GM21528 (cell line): ENCODE results near the gene SRD5A3.

Source experiments
- ATAC-seq: cut with Tn5 transposase; IDR thresholded peaks from one replicate; pipeline ENCODE4 v1.9.1; 2021; ENCODE audit warnings: mild to moderate bottlenecking, moderate library complexity; ENCODE audit not compliant: unreplicated experiment, low FRiP score

Gene SRD5A3

DNA sequence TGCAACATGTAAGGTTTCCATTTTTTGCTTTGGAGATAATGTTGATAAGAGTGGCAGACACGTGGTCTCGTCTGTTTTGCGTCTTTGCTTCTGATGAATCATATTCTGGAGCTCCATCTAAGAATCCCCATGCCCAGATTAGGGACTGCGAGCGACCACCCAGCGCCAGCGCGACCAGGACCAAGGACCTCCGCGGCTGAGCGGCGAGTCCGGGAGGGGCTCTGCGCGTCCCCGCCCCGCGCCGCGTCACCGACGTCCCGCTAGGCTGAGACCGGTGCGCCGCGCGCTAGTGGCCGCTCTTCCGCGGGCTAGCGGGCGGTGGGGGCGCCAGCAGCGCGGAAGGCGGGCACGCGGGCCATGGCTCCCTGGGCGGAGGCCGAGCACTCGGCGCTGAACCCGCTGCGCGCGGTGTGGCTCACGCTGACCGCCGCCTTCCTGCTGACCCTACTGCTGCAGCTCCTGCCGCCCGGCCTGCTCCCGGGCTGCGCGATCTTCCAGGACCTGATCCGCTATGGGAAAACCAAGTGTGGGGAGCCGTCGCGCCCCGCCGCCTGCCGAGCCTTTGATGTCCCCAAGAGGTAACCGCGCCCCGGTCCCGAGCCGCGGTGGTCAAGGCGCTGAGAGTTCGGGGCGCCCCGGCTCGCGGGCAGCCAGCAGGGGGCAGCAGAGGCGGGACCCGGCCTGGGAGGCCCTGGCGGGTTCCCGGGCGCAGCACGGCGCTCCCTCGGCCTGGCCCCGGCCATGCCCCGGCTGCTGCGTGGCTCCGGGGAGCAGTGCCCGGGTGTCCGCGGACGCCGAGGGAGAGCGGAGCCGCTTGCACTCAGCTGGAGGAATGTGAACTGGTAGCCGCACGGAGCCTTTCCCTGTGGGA, at the start of gene SRD5A3:
Gene SRD5A3, plus strand, starts transcription at position 263 of the 871 bp plus-strand sequence. Its CDS starts 95 bp downstream, at position 358.
- peak; percentile 97 for ATAC-seq

DNA sequence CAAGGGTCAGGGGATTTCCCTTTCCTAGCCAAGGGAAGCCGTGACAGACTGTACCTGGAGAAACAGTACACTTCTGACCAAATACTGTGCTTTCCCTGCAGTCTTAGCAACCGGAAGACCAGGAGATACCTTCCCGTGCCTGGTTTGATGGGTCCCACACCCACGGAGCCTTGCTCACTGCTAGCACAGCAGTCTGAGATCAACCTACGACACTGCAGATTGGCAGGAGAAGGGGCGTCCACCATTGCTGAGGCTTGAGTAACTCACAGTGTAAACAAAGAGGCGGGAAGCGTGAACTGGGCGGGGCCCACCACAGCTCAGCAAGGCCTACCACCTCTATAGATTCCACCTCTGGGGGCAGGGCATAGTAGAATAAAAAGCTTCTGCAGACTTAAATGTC, 48.7 kb upstream of the SRD5A3 start:
- no peak for ATAC-seq

DNA sequence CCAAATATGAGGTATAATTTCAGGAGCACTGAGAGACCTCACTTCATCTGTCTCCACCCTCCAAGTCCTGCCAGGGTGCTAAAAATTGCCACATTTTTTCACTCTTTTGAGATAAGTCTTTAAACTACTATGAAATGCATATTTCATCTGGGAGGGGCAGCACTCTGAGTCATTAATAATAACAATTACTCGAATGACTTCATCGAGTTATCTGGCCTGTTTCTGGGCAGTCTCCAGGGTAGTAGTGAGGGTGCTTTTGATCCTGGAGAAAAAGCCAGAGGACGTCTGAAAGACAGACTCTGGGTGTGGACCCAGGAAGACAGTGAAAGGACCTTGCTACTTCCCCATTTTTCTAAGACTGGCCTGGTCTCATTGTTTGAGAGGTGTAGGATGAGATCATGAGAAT, 42.3 kb upstream of the SRD5A3 start:
- ATAC-seq, result no peak

DNA sequence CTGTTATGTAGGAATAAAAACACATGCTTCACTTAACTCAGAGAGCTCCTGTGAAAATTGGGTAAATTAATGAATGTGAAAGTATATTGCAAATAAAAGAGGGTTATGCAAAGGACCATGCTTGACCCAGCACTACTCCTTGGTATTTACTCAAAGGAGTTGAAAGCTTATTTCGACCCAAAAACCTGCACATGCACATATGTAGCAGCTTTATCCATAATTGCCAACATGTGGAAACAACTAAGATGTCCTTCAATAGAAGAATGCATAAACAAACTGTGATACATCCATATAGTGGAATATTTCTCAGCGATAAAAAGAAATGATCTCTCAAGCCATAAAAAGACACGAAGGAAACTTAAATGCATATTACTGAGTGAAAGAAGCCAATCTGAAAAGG, 41.7 kb upstream of the SRD5A3 start:
- ATAC-seq, result no peak

DNA sequence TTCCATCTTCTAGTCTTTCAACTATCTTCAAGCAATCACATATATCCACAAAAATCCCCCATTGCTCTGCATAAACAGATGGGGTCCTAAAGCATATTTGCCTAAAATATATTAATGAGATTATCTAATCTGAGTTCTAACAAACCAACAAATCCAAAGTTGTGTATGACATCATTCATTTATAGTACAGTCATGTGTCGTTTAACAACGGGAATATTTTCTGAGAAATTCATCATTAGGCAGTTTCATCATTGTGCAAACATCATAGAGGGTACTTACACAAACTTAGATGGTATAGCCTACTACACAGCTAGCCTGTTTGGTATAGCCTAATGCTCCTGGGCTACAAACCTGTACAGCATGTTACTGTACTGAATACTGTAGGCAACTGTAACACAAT, 38.0 kb upstream of the SRD5A3 start:
- ATAC-seq, result no peak

DNA sequence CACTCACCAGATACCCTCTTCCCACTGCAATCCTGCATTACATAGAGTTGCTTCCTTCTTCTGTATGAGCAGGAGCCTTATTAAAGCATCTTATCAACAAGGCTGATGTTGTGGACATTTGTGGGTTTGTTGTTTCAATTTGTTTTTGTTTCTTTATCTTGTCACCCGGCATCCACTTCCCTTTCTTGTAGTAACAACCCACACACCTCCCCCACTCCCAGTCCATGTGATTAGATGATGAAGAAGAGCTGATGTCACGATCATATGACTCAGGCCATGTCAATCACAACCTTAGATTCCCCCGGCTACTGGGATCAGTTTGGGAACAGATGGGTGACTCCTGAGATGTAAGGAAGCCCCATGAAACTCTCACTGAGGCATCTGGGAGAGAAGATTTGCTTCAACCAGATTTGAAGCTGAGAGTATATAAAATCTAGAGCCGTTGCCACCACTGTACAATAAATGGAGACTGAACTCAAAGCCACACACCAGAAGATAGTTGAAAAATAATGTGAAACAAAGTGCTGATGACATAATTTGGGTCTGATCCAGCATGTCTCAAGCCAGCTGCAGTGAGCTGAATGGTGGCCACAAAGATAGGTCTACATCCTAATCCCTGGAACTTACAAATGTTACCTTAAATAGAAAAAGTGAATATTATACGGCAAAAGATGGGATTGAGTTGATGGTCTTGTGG, 34.1 kb upstream of the SRD5A3 start:
- ATAC-seq, result no peak

DNA sequence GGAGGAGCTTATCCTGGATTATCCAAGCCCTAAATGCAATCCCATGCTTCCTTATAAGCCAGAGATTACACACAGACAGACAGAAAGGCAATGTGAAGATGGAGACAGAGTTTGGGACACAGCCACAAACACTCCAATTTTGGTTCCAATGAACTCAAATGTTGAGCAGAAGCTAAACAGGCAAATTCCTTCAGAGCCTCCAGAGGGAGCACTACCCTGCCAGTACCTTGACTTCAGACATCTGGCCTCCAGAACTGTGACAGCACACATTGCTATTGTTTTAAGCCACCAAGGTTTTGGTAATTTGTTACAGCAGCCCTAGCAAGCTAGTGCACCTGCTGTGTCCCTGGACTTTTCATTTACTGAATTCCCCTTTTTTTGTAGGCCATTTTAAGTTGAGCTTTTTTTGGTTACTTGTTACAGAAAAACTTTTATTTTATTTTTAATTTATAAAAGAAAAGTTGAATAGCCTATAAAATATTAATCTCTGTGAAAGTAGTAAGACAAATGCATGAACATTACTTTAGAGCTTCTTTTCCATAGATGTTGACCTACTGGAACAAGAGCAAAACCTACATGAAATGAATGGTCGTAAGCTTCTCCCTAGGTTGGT, 33.4 kb upstream of the SRD5A3 start:
- ATAC-seq, result peak; percentile 72

DNA sequence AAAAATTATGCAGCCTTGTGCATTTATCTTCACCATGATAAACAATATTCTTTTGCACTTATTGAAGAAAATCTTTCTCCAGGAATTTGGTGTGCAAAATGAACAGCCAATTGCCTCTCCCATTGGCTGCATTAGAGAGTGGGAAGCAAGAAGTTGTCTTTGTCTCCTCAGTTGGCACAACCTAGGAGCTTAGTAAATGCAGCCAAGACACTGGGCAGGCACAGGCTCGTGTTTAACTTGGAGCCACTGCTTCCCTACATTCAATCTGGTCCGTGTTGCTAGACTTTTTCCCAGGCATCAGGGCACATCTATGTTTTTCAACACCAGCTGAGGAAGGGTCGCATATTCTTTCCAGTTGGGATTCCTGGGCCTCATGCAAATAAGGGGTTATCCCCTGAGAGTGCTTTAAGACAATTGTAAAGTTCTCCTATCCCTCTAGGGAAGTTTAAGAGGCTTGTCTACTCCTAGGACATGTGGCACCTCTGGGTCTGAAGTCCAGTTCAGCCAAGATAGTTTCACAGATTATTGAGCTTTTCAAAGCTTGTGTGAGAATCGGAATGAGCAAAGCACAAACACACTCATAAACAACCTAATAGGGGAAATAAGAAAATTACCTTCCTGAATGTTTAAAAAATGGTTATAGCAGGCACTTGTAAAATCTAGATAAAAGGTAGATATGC, 31.8 kb upstream of the SRD5A3 start:
- ATAC-seq, result no peak

DNA sequence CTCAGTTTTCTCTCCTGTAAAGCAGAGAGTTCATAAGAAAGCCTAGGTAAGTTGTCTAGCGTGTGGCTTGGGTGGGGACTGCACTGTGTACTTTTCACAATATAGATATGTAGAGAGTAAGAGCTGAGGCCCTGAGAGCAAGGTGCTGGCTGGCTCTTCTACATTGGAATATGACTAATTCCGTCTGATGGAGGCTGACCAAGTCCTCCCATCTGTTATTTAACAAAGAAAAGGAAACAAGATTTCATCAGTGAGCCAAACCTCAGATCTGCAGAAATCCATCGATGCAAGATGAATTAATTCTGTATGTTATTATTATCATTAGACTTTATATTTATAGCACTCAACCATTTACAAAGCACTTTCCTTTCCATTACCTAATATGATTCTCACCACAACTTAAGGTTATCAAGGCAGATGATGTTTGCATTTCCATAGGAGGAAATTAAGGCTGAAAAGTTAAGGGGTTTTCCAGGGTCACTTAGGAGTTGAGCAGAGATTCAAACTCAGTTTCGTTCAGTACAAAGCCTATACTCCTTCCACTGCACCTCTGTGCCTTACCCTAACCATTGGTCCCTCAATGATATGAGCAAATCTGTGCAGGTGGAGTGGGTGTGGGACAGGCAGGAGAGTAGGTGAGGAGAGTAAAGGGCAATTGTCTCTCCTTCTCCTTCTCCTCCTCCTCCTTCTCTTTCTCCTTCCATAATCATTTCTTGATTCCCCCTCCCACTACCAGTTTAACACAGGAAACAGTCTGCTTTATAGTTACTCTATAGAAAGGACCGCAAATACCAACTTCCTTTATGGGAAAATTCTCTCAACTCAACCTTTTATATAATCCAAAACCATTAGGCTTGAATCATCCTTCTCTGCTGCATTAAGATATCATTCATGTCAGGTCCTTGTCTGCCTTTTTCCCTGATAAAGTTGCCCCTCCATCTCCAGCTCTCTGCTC, 27.6 kb upstream of the SRD5A3 start:
- no peak for ATAC-seq

DNA sequence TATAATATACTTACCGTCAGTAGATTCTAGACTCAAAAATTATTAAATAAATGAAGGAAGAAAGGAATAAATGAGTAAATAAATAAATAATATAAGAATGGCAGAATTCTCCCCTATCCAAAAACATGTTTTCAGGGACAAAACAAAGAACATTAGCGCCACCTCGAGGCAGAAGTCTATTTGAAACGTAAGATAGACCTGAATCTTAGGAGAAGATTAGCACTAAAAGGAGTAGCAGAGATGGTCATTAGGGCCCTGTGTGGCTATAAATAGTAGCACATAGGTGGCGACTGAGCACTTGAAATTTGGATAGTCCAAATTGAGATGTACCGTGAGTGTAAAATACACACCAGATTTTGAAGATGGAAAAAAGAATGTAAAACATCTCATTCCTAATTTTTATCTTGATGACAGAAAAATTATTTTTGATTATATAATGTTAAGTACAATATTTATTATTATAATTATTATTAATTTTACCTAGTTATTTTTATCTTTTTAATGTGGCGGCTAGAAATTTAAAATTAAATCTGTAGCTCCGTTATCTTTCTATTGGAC, 24.3 kb upstream of the SRD5A3 start:
- ATAC-seq, result no peak

DNA sequence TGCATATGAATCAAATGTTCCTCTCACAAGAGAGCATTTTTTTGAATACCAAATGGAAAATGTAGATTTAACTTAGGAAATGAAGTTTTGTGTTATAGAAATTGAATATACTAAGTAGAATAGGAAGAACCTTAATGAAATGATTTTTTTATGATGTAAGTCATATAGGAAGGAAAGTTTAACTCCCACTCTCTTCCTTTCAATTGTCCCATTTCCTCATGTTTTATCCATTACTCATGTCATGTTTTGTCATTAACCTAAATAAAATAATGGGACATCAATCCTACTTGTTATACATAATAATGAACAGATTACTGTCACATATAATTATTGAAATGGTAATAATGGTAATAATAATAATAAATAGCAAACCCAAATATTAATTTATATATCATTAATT, 22.7 kb upstream of the SRD5A3 start:
- ATAC-seq, result no peak

DNA sequence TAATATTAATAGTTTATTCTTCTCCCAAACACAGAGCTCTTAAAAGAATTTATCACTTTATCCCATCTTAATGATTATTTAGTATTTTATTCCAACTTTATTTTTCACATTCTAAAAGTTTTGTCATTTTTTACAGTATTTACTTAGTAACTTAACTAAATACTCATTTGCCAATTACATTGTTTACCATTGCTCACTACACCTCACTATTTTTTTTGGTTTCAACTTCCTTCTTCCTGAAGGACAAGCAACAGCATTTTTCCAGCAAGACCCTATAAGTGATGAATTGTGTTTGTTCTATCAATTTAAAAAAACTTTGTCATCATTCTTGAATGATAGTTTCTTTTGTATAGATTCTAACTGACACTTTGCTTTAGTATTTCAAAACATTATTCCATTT, 19.4 kb upstream of the SRD5A3 start:
- ATAC-seq, result no peak

DNA sequence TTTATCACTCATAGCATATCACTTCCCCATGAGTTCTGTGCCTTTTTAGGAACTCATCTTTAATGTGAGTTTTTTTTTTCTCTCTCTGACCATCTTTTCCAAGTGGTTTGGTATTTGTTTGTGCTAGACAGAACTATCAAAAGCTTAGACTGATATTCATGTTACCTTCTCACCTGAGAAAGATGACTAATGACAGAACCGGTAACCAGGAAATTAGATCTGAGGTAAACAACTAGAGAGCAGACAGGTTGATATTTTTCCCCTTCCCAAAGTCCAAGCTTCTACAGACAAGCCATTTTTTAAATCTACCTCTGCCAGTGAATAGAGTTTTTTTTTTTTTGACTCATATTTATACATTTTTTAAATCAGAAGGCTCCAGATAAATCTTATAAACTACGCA, 17.0 kb upstream of the SRD5A3 start:
- no peak for ATAC-seq

DNA sequence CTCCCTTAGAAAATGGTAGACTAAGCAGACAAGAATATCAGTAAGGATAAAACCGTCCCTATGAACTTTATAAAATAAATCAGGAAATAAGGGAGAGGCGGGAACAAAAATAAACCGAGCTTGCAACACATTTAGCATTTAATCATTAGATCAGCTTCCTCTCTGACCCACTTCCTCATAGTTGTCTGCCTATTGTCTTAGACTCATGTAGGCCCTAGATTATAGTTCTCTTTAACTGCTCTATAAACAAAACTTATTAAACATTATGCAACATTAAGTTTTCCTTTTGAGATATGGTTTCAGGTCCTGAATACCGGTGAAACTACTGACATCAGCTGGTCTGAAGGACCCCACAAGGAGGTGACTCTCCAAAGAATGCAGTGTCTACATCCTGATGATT, 15.8 kb upstream of the SRD5A3 start:
- no peak for ATAC-seq

DNA sequence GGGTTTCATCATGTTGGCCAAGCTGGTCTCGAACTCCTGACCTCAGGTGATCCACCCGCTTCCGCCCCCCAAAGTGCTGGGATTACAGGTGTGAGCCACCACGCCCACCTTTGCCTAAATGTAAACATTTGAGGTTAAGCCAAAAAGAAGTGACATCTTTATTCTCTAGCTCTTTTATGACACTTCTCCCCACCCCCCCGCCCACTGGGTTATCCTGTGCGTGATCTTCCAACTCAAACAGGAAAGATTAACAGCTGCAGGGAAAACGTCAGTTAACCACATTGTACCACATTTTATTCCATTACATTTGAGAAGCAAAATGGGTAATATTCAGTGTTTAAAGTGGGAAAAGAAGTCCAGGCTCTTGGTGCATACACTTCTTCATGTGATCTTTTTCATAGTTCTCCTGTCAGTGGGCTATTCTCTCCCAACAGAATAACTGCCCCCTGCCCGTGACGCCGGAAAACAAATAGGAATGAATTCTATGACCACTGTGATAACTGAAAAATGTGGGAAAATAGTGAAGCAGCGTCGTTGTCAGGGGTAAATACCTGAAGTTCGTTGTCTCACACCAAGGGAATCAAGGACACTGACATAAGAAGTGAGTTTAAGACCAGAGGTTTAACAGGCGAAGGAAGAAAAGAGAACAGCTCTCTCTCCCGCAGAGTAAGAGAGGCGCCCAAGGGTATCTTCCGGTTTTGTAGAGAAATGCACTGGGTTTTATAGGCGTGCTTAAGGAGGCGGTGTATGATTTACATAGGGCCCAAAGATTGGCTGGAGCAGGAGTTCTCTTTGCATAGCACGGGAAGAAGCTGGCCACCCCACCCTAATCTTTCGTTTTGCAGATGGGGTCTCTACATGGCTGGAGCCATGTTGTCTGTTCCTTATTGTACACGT, 9.7 kb upstream of the SRD5A3 start:
- ATAC-seq, result no peak

DNA sequence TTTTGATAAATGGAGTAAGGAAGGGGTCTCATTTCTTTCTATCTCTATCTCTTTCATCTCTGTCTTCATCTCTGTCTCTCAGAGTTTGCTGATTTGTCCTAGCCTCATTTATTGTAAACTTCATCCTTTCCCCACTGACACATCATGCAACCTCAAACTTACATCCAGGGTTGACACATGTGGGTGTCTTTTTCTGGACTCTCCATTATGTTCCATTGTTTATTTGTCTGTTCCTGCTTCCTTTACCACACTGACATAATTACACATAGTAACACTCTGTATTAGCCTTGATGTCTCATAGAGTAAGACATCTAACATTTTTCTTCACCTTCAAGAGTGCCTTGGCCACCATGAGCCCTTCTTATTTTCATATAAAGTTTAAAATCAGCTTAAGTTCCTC, 8.1 kb upstream of the SRD5A3 start:
- no peak for ATAC-seq

DNA sequence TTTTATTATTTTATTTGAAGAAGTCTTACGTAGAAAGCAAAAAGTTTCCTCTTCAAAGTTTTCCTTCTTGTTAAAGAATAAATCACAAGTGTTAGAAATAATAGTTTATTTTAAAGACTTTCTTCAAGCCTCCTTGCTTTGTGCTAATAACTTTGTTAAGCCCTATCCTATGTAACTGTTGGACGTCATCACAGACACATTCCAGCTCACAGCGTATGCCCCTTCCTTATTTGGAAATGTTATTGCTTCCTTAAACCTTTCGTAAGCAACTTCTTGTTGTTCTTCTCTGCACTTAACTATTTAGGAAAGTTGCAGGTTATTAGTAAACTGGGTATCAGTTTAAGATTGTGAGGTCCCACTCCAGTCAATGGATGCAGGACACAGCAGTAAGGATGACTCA, 7.6 kb upstream of the SRD5A3 start:
- no peak for ATAC-seq

DNA sequence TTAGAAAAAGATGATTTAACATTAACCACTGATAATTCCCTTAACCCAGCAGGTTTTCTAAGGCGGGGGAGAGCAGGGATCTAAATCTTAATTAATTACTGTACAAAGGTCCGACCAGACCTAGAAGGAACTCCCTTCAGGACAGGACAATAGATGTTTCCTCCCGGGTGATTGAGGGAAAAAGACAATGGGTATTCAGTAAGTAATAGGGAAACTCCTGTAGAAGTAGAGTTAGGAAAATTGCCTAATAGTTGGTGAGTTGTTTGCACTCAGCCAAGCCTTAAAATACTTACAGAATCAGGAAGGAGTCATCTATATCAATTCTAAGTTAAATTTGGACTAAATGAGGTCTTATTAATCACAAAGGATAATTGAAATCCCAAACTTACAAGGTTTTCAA, 5.8 kb upstream of the SRD5A3 start:
- no peak for ATAC-seq

DNA sequence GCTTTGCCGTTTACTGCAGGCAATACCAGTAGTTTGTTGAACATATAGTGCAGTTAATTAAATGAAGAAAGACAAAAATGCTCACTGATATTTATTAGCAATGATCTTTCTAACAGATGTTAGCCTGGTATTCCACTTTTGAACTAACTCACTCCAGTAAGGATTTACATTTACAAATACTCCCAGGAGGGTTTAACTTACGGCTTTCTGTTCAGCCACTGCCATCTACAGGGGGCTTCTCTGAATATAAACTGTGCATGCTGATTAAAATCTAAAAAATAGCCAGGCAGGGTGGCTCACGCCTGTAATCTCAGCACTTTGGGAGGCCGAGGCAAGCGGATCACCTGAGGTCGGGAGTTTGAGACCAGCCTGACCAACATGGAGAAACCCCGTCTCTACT, 2.2 kb upstream of the SRD5A3 start:
- ATAC-seq, result no peak
